ENCODE results near the gene SPESP1.

Gene SPESP1

GRCh38 chr15:68993276-68993675, 63.0 kb downstream of the SPESP1 start:
- DNase-seq, result no peak

- DNase-seq, result no peak
Measured at GRCh38 chr15:68994149-68994548, 63.8 kb downstream of the SPESP1 start.

GRCh38 chr15:68994981-68995761, 64.8 kb downstream of the SPESP1 start:
- no peak for DNase-seq

Measured in NK-92 treated with Interleukin-12 subunit alpha and Interleukin-12 subunit beta, amount 100 ng/mL, for 24 hours (cell line).